ENCODE data around the gene FOSB. TPM values are rescaled to one million over a fixed set of nuclear protein-coding genes. Genes with fewer than 3 reads are reported as not detected.

FOSB gene
- polyA plus RNA-seq, 2 of the 4 experiments (the other 2 are of a cell fraction): 0.57 to 48.8 TPM

DNA sequence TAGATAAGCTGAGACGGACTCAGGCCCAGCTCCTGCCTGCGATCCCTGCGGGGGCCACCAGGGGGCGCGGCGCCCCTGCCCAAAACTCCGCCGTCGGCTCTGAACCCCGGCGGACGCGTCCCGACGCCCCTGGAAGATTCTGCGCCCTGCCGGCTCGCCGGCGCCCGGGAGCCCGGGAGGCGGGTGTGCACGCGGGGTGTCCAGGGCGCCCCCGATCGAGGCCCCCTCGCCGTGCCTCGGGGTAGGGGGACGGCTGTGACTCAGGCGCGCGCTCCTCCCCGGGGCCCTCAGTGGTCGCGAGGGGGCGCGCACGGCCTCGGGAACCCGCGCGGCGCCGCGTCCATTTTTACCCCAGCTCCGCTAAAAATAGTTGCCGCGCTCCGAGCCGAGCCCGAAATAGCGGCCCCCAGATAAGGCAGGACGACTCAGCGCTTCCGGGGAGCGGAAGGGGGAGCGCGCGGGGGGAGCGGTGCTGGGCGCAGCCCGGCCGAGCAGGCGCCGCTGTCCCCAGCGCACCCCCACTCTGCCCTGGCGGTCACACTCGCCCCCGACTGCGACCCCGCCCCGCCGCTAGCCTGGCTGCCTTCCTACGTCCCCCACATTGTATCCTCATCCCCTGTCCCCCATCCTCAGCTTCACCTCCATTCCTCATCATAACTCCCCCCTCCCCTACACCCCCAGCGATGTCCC is 28.1 kb upstream of the FOSB start (continued):
- TF ChIP-seq FOXS1 (CRISPR knock-in tag; IDR thresholded peaks at IDR 0.05) (no peak), USF2 (IDR thresholded peaks at IDR 0.05) (no peak), SREBF2 (IDR thresholded peaks at IDR 0.05) (no peak), SMC3 (IDR thresholded peaks at IDR 0.05) (peak; percentile 100), RAD21 (conservative IDR thresholded peaks at IDR 0.05 in 1 of 2, IDR thresholded peaks at IDR 0.05 in 1 of 2) (peak; percentile 77 to 99), TFCP2L1 (CRISPR knock-in tag; IDR thresholded peaks at IDR 0.05) (no peak; the same call in none of the 2 replicates), ZFP36 (IDR thresholded peaks at IDR 0.05; ENCODE audit: borderline replicate concordance, partially characterized antibody) (peak; percentile 39), HMGXB4 (CRISPR knock-in tag; IDR thresholded peaks at IDR 0.05; ENCODE audit: borderline replicate concordance) (peak; percentile 98), HDAC2 (IDR thresholded peaks at IDR 0.05) (no peak), RNF2 (IDR thresholded peaks at IDR 0.05; ENCODE audit: borderline replicate concordance, low read depth) (no peak), E2F6 (IDR thresholded peaks at IDR 0.05; ENCODE audit: borderline replicate concordance, low read depth) (peak; percentile 60; the same call in 1 of the 2 replicates), RCOR1 (IDR thresholded peaks at IDR 0.05; ENCODE audit: low read depth, low read length) (no peak; the same call in 1 of the 2 replicates), POLR2AphosphoS2 (conservative IDR thresholded peaks at IDR 0.05; ENCODE audit: low read length) (no peak), NFE2L2 (conservative IDR thresholded peaks at IDR 0.05; ENCODE audit: low read length) (no peak), CEBPB (IDR thresholded peaks at IDR 0.05) (no peak), HOXA7 (CRISPR knock-in tag; IDR thresholded peaks at IDR 0.05) (no peak), CBX8 (IDR thresholded peaks at IDR 0.05) (no peak), ZSCAN20 (CRISPR knock-in tag; IDR thresholded peaks at IDR 0.05) (no peak)
- TF ChIP-seq, protein P1, sequence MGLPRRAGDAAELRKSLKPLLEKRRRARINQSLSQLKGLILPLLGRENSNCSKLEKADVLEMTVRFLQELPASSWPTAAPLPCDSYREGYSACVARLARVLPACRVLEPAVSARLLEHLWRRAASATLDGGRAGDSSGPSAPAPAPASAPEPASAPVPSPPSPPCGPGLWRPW (IDR thresholded peaks at IDR 0.05): no peak
- TF ChIP-seq, protein P2, sequence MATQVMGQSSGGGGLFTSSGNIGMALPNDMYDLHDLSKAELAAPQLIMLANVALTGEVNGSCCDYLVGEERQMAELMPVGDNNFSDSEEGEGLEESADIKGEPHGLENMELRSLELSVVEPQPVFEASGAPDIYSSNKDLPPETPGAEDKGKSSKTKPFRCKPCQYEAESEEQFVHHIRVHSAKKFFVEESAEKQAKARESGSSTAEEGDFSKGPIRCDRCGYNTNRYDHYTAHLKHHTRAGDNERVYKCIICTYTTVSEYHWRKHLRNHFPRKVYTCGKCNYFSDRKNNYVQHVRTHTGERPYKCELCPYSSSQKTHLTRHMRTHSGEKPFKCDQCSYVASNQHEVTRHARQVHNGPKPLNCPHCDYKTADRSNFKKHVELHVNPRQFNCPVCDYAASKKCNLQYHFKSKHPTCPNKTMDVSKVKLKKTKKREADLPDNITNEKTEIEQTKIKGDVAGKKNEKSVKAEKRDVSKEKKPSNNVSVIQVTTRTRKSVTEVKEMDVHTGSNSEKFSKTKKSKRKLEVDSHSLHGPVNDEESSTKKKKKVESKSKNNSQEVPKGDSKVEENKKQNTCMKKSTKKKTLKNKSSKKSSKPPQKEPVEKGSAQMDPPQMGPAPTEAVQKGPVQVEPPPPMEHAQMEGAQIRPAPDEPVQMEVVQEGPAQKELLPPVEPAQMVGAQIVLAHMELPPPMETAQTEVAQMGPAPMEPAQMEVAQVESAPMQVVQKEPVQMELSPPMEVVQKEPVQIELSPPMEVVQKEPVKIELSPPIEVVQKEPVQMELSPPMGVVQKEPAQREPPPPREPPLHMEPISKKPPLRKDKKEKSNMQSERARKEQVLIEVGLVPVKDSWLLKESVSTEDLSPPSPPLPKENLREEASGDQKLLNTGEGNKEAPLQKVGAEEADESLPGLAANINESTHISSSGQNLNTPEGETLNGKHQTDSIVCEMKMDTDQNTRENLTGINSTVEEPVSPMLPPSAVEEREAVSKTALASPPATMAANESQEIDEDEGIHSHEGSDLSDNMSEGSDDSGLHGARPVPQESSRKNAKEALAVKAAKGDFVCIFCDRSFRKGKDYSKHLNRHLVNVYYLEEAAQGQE (IDR thresholded peaks at IDR 0.05): no peak

DNA sequence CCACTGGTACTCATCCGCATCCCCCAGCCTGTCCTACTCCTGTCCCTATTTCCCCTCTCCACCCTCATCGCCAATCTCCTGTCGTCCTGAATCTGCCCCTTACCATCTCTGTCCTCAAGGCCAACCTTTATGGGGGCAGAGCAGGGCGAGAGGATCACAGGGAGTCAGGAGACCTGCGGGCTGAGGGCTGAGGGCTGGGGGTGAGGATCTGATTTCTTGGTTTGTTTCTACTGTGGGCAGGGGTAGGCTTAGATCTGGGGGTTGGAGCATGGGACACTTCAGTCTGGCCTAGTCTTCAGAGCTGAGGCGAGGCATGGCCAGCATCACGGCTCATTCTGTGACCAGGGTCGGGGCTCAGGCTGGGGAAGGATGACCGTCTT is 27.5 kb upstream of the FOSB start:
- no peak for DNase-seq (ENCODE audit: low read depth in 1 of 2, low spot score in 1 of 2)
- POLR2A ChIA-PET: interaction anchor here (1.0 to 4.6 kb wide), 5 partner anchors 12 to 202 kb away, joined by 3 to 40 read pairs (median 9); partner anchors contain the start of gene FOSB
- TF ChIP-seq NFE2L2 (conservative IDR thresholded peaks at IDR 0.05; ENCODE audit: low read length) (no peak), HOXA7 (CRISPR knock-in tag; IDR thresholded peaks at IDR 0.05) (no peak), SMC3 (IDR thresholded peaks at IDR 0.05) (no peak), ATOH8 (CRISPR knock-in tag; IDR thresholded peaks at IDR 0.05; ENCODE audit: low read depth) (no peak), HEYL (CRISPR knock-in tag; IDR thresholded peaks at IDR 0.05) (no peak), MAFK (IDR thresholded peaks at IDR 0.05; ENCODE audit: partially characterized antibody) (no peak), TFCP2L1 (CRISPR knock-in tag; IDR thresholded peaks at IDR 0.05) (no peak), ELK1 (IDR thresholded peaks at IDR 0.05; ENCODE audit: low read depth, low read length) (no peak), ZSCAN20 (CRISPR knock-in tag; IDR thresholded peaks at IDR 0.05) (no peak), HMGXB4 (CRISPR knock-in tag; IDR thresholded peaks at IDR 0.05; ENCODE audit: borderline replicate concordance) (no peak)
- TF ChIP-seq, protein P3, sequence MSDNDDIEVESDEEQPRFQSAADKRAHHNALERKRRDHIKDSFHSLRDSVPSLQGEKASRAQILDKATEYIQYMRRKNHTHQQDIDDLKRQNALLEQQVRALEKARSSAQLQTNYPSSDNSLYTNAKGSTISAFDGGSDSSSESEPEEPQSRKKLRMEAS (IDR thresholded peaks at IDR 0.05): no peak

More for the DNA sequence above, 27.5 kb upstream of the FOSB start:
- ATAC-seq (0 out of 6 replicates have a peak, but pooled peaks of 1 of the 2 experiments have one; percentile 0), FAIRE-seq (no peak)
- Histone ChIP-seq H3K4me3 (peak overlapping the region; percentile 52), H3K9me3 (no peaks in the 10 kb centered on the region), H3K4me1 (peaks cover 31% of the 10 kb centered on the region), H3K27ac (peak overlapping the region; percentile 80 to 95), H3K4me2 (peak overlapping the region; percentile 73)
- CTCF ChIA-PET: interaction anchor here (0.6 to 27.6 kb wide), 40 partner anchors 9 to 356 kb away, joined by 3 to 1883 read pairs (median 6); partner anchors contain the start of genes ERCC1, FBXO46, FOSB and PPM1N
- 83% methylated on average over 9 of the region's 9 CpGs for WGBS (ENCODE audit: missing lambda C conversion rate)
